ENCODE data around the gene CHSY3. TPM values are rescaled to one million over a fixed set of nuclear protein-coding genes. Genes with fewer than 3 reads are reported as not detected.

Gene CHSY3
- total RNA-seq, 2 donors from 2014 or later = 1.2 to 2.0 TPM

- Histone ChIP-seq H3K9ac (ENCODE audit: extremely low read depth, low read length, poor library complexity, severe bottlenecking) (no peak overlapping the region), H3K36me3 (ENCODE audit: control insufficient read depth, insufficient read depth, low read length) (no peaks in the 10 kb centered on the region), H3K27ac (ENCODE audit: low read depth, low read length) (no peak overlapping the region), H3K9me3 (ENCODE audit: control insufficient read depth, low read length) (no peaks in the 10 kb centered on the region), H3K4me1 (ENCODE audit: control insufficient read depth, insufficient read depth, low read length) (no peaks in the 10 kb centered on the region), H3K4me3 (ENCODE audit: low read length) (no peak overlapping the region), H3K27me3 (ENCODE audit: control insufficient read depth, insufficient read depth, low read length, poor library complexity, severe bottlenecking) (no peaks in the 10 kb centered on the region)
- H3K4me3 Mint-ChIP-seq = no peak overlapping the region
- TF ChIP-seq CTCF (conservative IDR thresholded peaks at IDR 0.05) = no peak
- no peaks in the 10 kb centered on the region for H3K9me3 Mint-ChIP-seq
- no peak for DNase-seq
- no peak overlapping the region for H3K27ac Mint-ChIP-seq
- no peaks in the 10 kb centered on the region for H3K36me3 Mint-ChIP-seq (ENCODE audit: low read depth)
- H3K27me3 Mint-ChIP-seq (ENCODE audit: insufficient read depth) = no peaks in the 10 kb centered on the region
- no peaks in the 10 kb centered on the region for H3K4me1 Mint-ChIP-seq
- WGBS, 2 experiments (ENCODE audit: insufficient coverage in 1 of 2, insufficient read length in 1 of 2) = 68 to 72% methylated on average over 2 to 4 of the region's 4 CpGs
Measured at GRCh38 chr5:130112246-130112645, 208.0 kb downstream of the CHSY3 start.

GRCh38 chr5:130115686-130116085 is 211.4 kb downstream of the CHSY3 start:
- no peak for DNase-seq
- Histone ChIP-seq H3K9me3 (ENCODE audit: control insufficient read depth, low read length) (no peaks in the 10 kb centered on the region), H3K4me3 (ENCODE audit: low read length) (no peak overlapping the region), H3K4me1 (ENCODE audit: control insufficient read depth, insufficient read depth, low read length) (no peaks in the 10 kb centered on the region), H3K36me3 (ENCODE audit: control insufficient read depth, insufficient read depth, low read length) (no peaks in the 10 kb centered on the region), H3K27me3 (ENCODE audit: control insufficient read depth, insufficient read depth, low read length, poor library complexity, severe bottlenecking) (no peaks in the 10 kb centered on the region), H3K9ac (ENCODE audit: extremely low read depth, low read length, poor library complexity, severe bottlenecking) (no peak overlapping the region), H3K27ac (ENCODE audit: low read depth, low read length) (no peak overlapping the region)
- Mint-ChIP-seq H3K27ac (no peak overlapping the region), H3K4me3 (no peak overlapping the region), H3K36me3 (ENCODE audit: low read depth) (no peaks in the 10 kb centered on the region), H3K27me3 (ENCODE audit: insufficient read depth) (no peaks in the 10 kb centered on the region), H3K9me3 (no peaks in the 10 kb centered on the region), H3K4me1 (no peaks in the 10 kb centered on the region)
- 83 to 86% methylated on average over 5 to 8 of the region's 8 CpGs for WGBS, 2 experiments (ENCODE audit: insufficient coverage in 1 of 2, insufficient read length in 1 of 2)
- TF ChIP-seq CTCF (conservative IDR thresholded peaks at IDR 0.05) = no peak

GRCh38 chr5:130116462-130116861 is 212.2 kb downstream of the CHSY3 start:
- Histone ChIP-seq H3K4me3 (ENCODE audit: low read length) (no peak overlapping the region), H3K36me3 (ENCODE audit: control insufficient read depth, insufficient read depth, low read length) (no peaks in the 10 kb centered on the region), H3K27me3 (ENCODE audit: control insufficient read depth, insufficient read depth, low read length, poor library complexity, severe bottlenecking) (no peaks in the 10 kb centered on the region), H3K9me3 (ENCODE audit: control insufficient read depth, low read length) (no peaks in the 10 kb centered on the region), H3K9ac (ENCODE audit: extremely low read depth, low read length, poor library complexity, severe bottlenecking) (no peak overlapping the region), H3K4me1 (ENCODE audit: control insufficient read depth, insufficient read depth, low read length) (no peaks in the 10 kb centered on the region), H3K27ac (ENCODE audit: low read depth, low read length) (no peak overlapping the region)
- H3K9me3 Mint-ChIP-seq = no peaks in the 10 kb centered on the region
- DNase-seq = no peak
- no peaks in the 10 kb centered on the region for H3K36me3 Mint-ChIP-seq (ENCODE audit: low read depth)
- no peak for TF ChIP-seq CTCF (conservative IDR thresholded peaks at IDR 0.05)
- no peak overlapping the region for H3K4me3 Mint-ChIP-seq
- no peaks in the 10 kb centered on the region for H3K27me3 Mint-ChIP-seq (ENCODE audit: insufficient read depth)
- H3K27ac Mint-ChIP-seq = no peak overlapping the region
- WGBS, 2 experiments (ENCODE audit: insufficient coverage in 1 of 2, insufficient read length in 1 of 2) = 95 to 97% methylated on average over 3 to 5 of the region's 5 CpGs
- H3K4me1 Mint-ChIP-seq = no peaks in the 10 kb centered on the region

Measured in endodermal cell (in vitro differentiated cells).